Testis (tissue), 3 donors: ENCODE data around the gene ARHGAP22. TPM values are rescaled to one million over a fixed set of nuclear protein-coding genes. Genes with fewer than 3 reads are reported as not detected.

Source experiments
- DNase-seq: peaks from one replicate; pipeline ENCODE4 v3.0.0-alpha.2; 2019
- H3K27ac ChIP-seq, 2 donors: fragments of 200-600 bp; sonication (generic); one replicate each; pipeline ENCODE4 v1.5.1; 2019
- H3K27me3 ChIP-seq: fragments of 200-600 bp; sonication (generic); one replicate; pipeline ENCODE4 v1.5.1; 2019
- H3K36me3 ChIP-seq: fragments of 200-600 bp; sonication (generic); one replicate; pipeline ENCODE4 v1.5.1; 2017; ENCODE audit warnings: low read depth; ENCODE audit errors: missing control alignments
- H3K4me1 ChIP-seq: fragments of 200-600 bp; sonication (generic); one replicate; pipeline ENCODE4 v1.5.1; 2019
- H3K4me3 ChIP-seq, 2 donors: fragments of 200-600 bp; sonication (generic); one replicate each; pipeline ENCODE4 v1.5.1; 2017 to 2019
- H3K9me3 ChIP-seq: fragments of 200-600 bp; sonication (generic); one replicate; pipeline ENCODE4 v1.5.1; 2017
- CTCF ChIP-seq, 3 experiments: fragments of 450-650 bp in 2 of 3; fragments of 200-600 bp in 1 of 3; sonication (generic) in 1 of 3; IDR thresholded peaks; one replicate each; pipeline ENCODE4 v1.5.1; 2016 to 2019; ENCODE audit warnings: antibody characterized with exemption in 3 of 3, mild to moderate bottlenecking in 2 of 3, moderate library complexity in 1 of 3
- POLR2A ChIP-seq: fragments of 450-650 bp; IDR thresholded peaks from one replicate; pipeline ENCODE4 v1.6.1; 2017; ENCODE audit warnings: antibody characterized with exemption, mild to moderate bottlenecking, moderate library complexity
- WGBS, 2 donors: methylation state at CpG; one replicate each; pipeline ENCODE4 v1.1.5; 2018; 5-methylcytosine and 5-hydroxymethylcytosine counted together
- intact Hi-C: fragments of 100-400 bp; cut with DNase I; formaldehyde crosslinking; loops from one replicate; pipeline ENCODE4 v1.15.1; 2023; ENCODE audit warnings: low total_unique reads
- polyA plus RNA-seq: library from polyadenylated mRNA; stranded (reverse); fragments of 350-450 nt; fragmentation: Illumina TruSeq; extraction: RNeasy Lipid Tissue Mini Kit (QIAGEN cat#74804); gene quantifications from one replicate; pipeline ENCODE4 v1.2.3, GENCODE V29; 2014; ENCODE audit warnings: low read depth, low replicate concordance; ENCODE audit not compliant: insufficient read depth
- total RNA-seq, 2 donors: library from RNA; depleted of rRNA; stranded (reverse); fragments of >200 nt; gene quantifications; one replicate each; pipeline ENCODE4 v1.2.3, GENCODE V29; 2016

The ARHGAP22 gene
- total and polyA plus RNA-seq, 3 donors from 2014 or later: 6.2 to 11.9 (median 8.8) TPM

- Histone ChIP-seq H3K27me3 (no peaks in the 10 kb centered on the region), H3K4me1 (peaks cover 29% of the 10 kb centered on the region), H3K27ac (no peak overlapping the region), H3K36me3 (no peaks in the 10 kb centered on the region), H3K4me3 (no peak overlapping the region), H3K9me3 (no peaks in the 10 kb centered on the region)
- DNase-seq: no peak
- 70 to 75% methylated on average over 9 of the region's 9 CpGs for WGBS, 2 donors
- no peak for TF ChIP-seq POLR2A
- no peak for TF ChIP-seq CTCF (IDR thresholded peaks at IDR 0.05)
- intact Hi-C loops: no loop called here
These were observed 140.6 kb downstream of the ARHGAP22 start for GRCh38 chr10:48464121-48464870.

- WGBS, 2 donors: 48 to 63% methylated on average over 8 of the region's 8 CpGs
- Histone ChIP-seq H3K4me1 (peaks cover 28% of the 10 kb centered on the region), H3K4me3 (no peak overlapping the region), H3K9me3 (no peaks in the 10 kb centered on the region), H3K36me3 (no peaks in the 10 kb centered on the region), H3K27ac (no peak overlapping the region), H3K27me3 (no peaks in the 10 kb centered on the region)
- peak; percentile 86 for DNase-seq
- intact Hi-C loops: no loop called here
- no peak for TF ChIP-seq CTCF (IDR thresholded peaks at IDR 0.05)
- TF ChIP-seq POLR2A: no peak
These were observed 141.4 kb downstream of the ARHGAP22 start for GRCh38 chr10:48463318-48464003.

GRCh38 chr10:48462482-48463020 lies 142.3 kb downstream of the ARHGAP22 start:
- H3K4me3 ChIP-seq: no peak overlapping the region
- peaks cover 28% of the 10 kb centered on the region for H3K4me1 ChIP-seq
- no peaks in the 10 kb centered on the region for H3K9me3 ChIP-seq
- H3K27me3 ChIP-seq: no peaks in the 10 kb centered on the region
- TF ChIP-seq POLR2A (no peak), CTCF (IDR thresholded peaks at IDR 0.05) (no peak)
- 85 to 93% methylated on average over 2 to 5 of the region's 5 CpGs for WGBS, 2 donors
- H3K36me3 ChIP-seq: no peaks in the 10 kb centered on the region
- intact Hi-C loops: no loop called here
- DNase-seq: no peak
- H3K27ac ChIP-seq: no peak overlapping the region

- DNase-seq: no peak
- TF ChIP-seq POLR2A (no peak), CTCF (IDR thresholded peaks at IDR 0.05) (no peak)
- intact Hi-C loops: no loop called here
- Histone ChIP-seq H3K4me1 (peaks cover 28% of the 10 kb centered on the region), H3K36me3 (no peaks in the 10 kb centered on the region), H3K27ac (no peak overlapping the region), H3K27me3 (no peaks in the 10 kb centered on the region), H3K4me3 (no peak overlapping the region), H3K9me3 (no peaks in the 10 kb centered on the region)
- WGBS, 2 donors: 88 to 93% methylated on average over 11 to 12 of the region's 12 CpGs
These were observed 143.0 kb downstream of the ARHGAP22 start for GRCh38 chr10:48461623-48462481.
